GM23338 (cell line): ENCODE data around the gene EFCAB12. TPM values are rescaled to one million over a fixed set of nuclear protein-coding genes. Genes with fewer than 3 reads are reported as not detected.

ENCODE experiments used
- ATAC-seq: fragments of 200-7000 bp; cut with Tn5 transposase; 3 replicates; pipeline ENCODE4 v1.9.1; 2020
- DNase-seq: peaks from one replicate; pipeline ENCODE4 v3.0.0-alpha.2; 2015; ENCODE audit warnings: low spot score
- H2AFZ ChIP-seq: fragments of 200-600 bp; sonication (generic); 2 replicates; pipeline ENCODE4 v1.8.0; 2016; ENCODE audit warnings: antibody characterized with exemption, mild to moderate bottlenecking, moderate library complexity
- H3F3A ChIP-seq: fragments of 200-600 bp; sonication (generic); replicated peaks from 2 replicates; pipeline ENCODE4 v1.8.0; 2017; ENCODE audit warnings: antibody characterized with exemption, mixed run types, low read depth
- H3K27ac ChIP-seq: fragments of 200-600 bp; sonication (generic); 2 replicates; pipeline ENCODE4 v1.6.1; 2016; ENCODE audit warnings: low read depth
- H3K27me3 ChIP-seq: fragments of 200-600 bp; sonication (generic); 2 replicates; pipeline ENCODE4 v1.8.0; 2016; ENCODE audit warnings: mild to moderate bottlenecking, mixed run types, moderate library complexity; ENCODE audit not compliant: insufficient read depth
- H3K36me3 ChIP-seq: fragments of 200-600 bp; sonication (generic); 2 replicates; pipeline ENCODE4 v1.8.0; 2016; ENCODE audit warnings: mild to moderate bottlenecking; ENCODE audit not compliant: insufficient read depth
- H3K4me1 ChIP-seq: fragments of 200-600 bp; sonication (generic); 2 replicates; pipeline ENCODE4 v1.8.0; 2016; ENCODE audit warnings: mild to moderate bottlenecking, moderate library complexity; ENCODE audit not compliant: insufficient read depth
- H3K4me2 ChIP-seq: fragments of 200-600 bp; sonication (generic); 2 replicates; pipeline ENCODE4 v1.7.1; 2017; ENCODE audit warnings: mixed run types
- H3K4me3 ChIP-seq: fragments of 200-600 bp; sonication (generic); 2 replicates; pipeline ENCODE4 v1.6.1; 2016; ENCODE audit warnings: mixed run types
- H3K79me2 ChIP-seq: fragments of 200-600 bp; sonication (generic); replicated peaks from 2 replicates; pipeline ENCODE4 v1.8.0; 2017; ENCODE audit warnings: mild to moderate bottlenecking; ENCODE audit not compliant: insufficient read depth
- H3K9me2 ChIP-seq: fragments of 200-600 bp; sonication (generic); 2 replicates; pipeline ENCODE4 v1.8.0; 2017; ENCODE audit not compliant: insufficient read depth
- H4K20me1 ChIP-seq: fragments of 200-600 bp; sonication (generic); replicated peaks from 2 replicates; pipeline ENCODE4 v1.8.0; 2017; ENCODE audit warnings: mild to moderate bottlenecking; ENCODE audit not compliant: insufficient read depth
- H3K27ac Mint-ChIP-seq: 2 replicates; pipeline ENCODE4 v1.8.0; 2020; ENCODE audit warnings: inconsistent platforms, mild to moderate bottlenecking, moderate library complexity, mixed read lengths
- H3K27me3 Mint-ChIP-seq: 3 replicates; pipeline ENCODE4 v1.8.0; 2022; ENCODE audit warnings: low read depth, mild to moderate bottlenecking, moderate library complexity, mixed read lengths, inconsistent platforms; ENCODE audit not compliant: insufficient read depth, poor library complexity
- H3K36me3 Mint-ChIP-seq: 3 replicates; pipeline ENCODE4 v1.8.0; 2021; ENCODE audit warnings: low read depth, mild to moderate bottlenecking, inconsistent platforms, moderate library complexity, mixed read lengths
- H3K4me1 Mint-ChIP-seq: 3 replicates; pipeline ENCODE4 v1.8.0; 2020; ENCODE audit warnings: mild to moderate bottlenecking, inconsistent platforms, mixed read lengths
- H3K4me3 Mint-ChIP-seq: 3 replicates; pipeline ENCODE4 v1.8.0; 2021; ENCODE audit warnings: moderate library complexity, mild to moderate bottlenecking, inconsistent platforms, mixed read lengths
- H3K9me3 Mint-ChIP-seq: 3 replicates; pipeline ENCODE4 v1.8.0; 2020; ENCODE audit warnings: moderate library complexity, mild to moderate bottlenecking, inconsistent platforms, mixed read lengths
- CREB1 ChIP-seq: fragments of 250-450 bp; sonication (Bioruptor Pico); IDR thresholded peaks from 2 replicates; pipeline ENCODE4 v1.5.0; 2020; ENCODE audit warnings: low read depth, mild to moderate bottlenecking, moderate library complexity
- CTCF ChIP-seq, 2 experiments: fragments of 200-600 bp in 1 of 2; sonication (generic) in 1 of 2; conservative IDR thresholded peaks; 2 replicates each; pipeline versions ENCODE4 v1.5.1 to v1.6.1; 2016 to 2017; ENCODE audit warnings: antibody characterized with exemption in 2 of 2, low read depth in 2 of 2, mild to moderate bottlenecking in 2 of 2, moderate library complexity in 1 of 2
- ETS1 ChIP-seq: IDR thresholded peaks from 2 replicates; pipeline ENCODE4 v1.6.1; 2016; ENCODE audit warnings: antibody characterized with exemption
- EZH2 ChIP-seq: fragments of 200-600 bp; sonication (generic); IDR thresholded peaks from one replicate; pipeline ENCODE4 v1.8.0; 2017; ENCODE audit warnings: antibody characterized with exemption, mild to moderate bottlenecking, low read depth; ENCODE audit not compliant: unreplicated experiment
- EZH2phosphoT487 ChIP-seq: fragments of 200-600 bp; sonication (generic); IDR thresholded peaks from one replicate; pipeline ENCODE4 v1.8.1; 2018; ENCODE audit warnings: antibody characterized with exemption; ENCODE audit not compliant: unreplicated experiment
- JUNB ChIP-seq: IDR thresholded peaks from one replicate; pipeline ENCODE4 v1.6.1; 2016; ENCODE audit warnings: antibody characterized with exemption; ENCODE audit not compliant: unreplicated experiment
- NANOG ChIP-seq: IDR thresholded peaks from 2 replicates; pipeline ENCODE4 v1.6.1; 2016; ENCODE audit warnings: antibody characterized with exemption, borderline replicate concordance
- POLR2AphosphoS5 ChIP-seq: IDR thresholded peaks from 2 replicates; pipeline ENCODE4 v1.6.1; 2016; ENCODE audit warnings: antibody characterized with exemption, low read depth
- REST ChIP-seq: IDR thresholded peaks from one replicate; pipeline ENCODE4 v1.6.1; 2018; ENCODE audit warnings: antibody characterized with exemption; ENCODE audit not compliant: unreplicated experiment
- STAT1 ChIP-seq: IDR thresholded peaks from one replicate; pipeline ENCODE4 v1.6.1; 2016; ENCODE audit warnings: antibody characterized with exemption; ENCODE audit not compliant: unreplicated experiment
- ZNF114 ChIP-seq: fragments of 250-450 bp; sonication (Bioruptor Pico); IDR thresholded peaks from 2 replicates; pipeline ENCODE4 v1.5.0; 2020; ENCODE audit warnings: mild to moderate bottlenecking, moderate library complexity
- ZNF331 ChIP-seq: fragments of 250-450 bp; sonication (Bioruptor Pico); IDR thresholded peaks from 2 replicates; pipeline ENCODE4 v1.5.0; 2020; ENCODE audit warnings: low read depth, mild to moderate bottlenecking, moderate library complexity
- ZNF462 ChIP-seq: fragments of 250-450 bp; sonication (Bioruptor Pico); IDR thresholded peaks from 2 replicates; pipeline ENCODE4 v1.5.0; 2020; ENCODE audit warnings: mild to moderate bottlenecking, moderate library complexity
- polyA plus RNA-seq: library from polyadenylated mRNA; unstranded; fragments of >200 nt; fragmentation: Nextera tagmentation; extraction: Ambion mirVana; gene quantifications from 2 replicates; pipeline ENCODE4 v1.2.1, GENCODE V29; 2016
- total RNA-seq: library from RNA; depleted of rRNA; stranded (reverse); fragments of >200 nt; shearing (Covaris generic); gene quantifications from 2 replicates; pipeline ENCODE4 v1.2.3, GENCODE V29; 2014

The EFCAB12 gene
- total and polyA plus RNA-seq, 2 experiments from 2014 or later = 0.24 to 0.65 TPM

GRCh38 chr3:129473769-129474152 is 45.3 kb upstream of the EFCAB12 start:
- no peaks in the 10 kb centered on the region for H3K9me3 Mint-ChIP-seq
- Histone ChIP-seq H3K27ac (no peak overlapping the region), H3F3A (no peaks in the 10 kb centered on the region), H3K27me3 (no peaks in the 10 kb centered on the region), H3K79me2 (no peaks in the 10 kb centered on the region), H3K4me3 (no peak overlapping the region), H3K4me2 (no peak overlapping the region), H2AFZ (no peak overlapping the region), H4K20me1 (no peaks in the 10 kb centered on the region; the same call in 1 of the 2 replicates), H3K36me3 (0 out of 2 replicates have a peak, but pooled peaks cover 3% of the 10 kb centered on the region), H3K4me1 (no peaks in the 10 kb centered on the region), H3K9me2 (no peaks in the 10 kb centered on the region)
- TF ChIP-seq POLR2AphosphoS5 (no peak), NANOG (no peak), EZH2phosphoT487 (no peak), ZNF462 (no peak), REST (no peak), STAT1 (no peak), ZNF331 (CRISPR knock-in tag) (no peak), ZNF114 (CRISPR knock-in tag) (no peak), EZH2 (no peak), ETS1 (no peak), CTCF (conservative IDR thresholded peaks at IDR 0.05; ENCODE audit: low read depth in 2 of 2) (no peak), JUNB (no peak), CREB1 (CRISPR knock-in tag) (no peak)
- H3K4me3 Mint-ChIP-seq = no peak overlapping the region
- no peak for ATAC-seq
- no peak overlapping the region for H3K27ac Mint-ChIP-seq
- peaks cover 1% of the 10 kb centered on the region for H3K27me3 Mint-ChIP-seq
- peaks cover 19% of the 10 kb centered on the region for H3K36me3 Mint-ChIP-seq
- no peak for DNase-seq
- H3K4me1 Mint-ChIP-seq = no peaks in the 10 kb centered on the region
